Measurements from ENCODE around the gene CD300LG. TPM values are rescaled to one million over a fixed set of nuclear protein-coding genes. Genes with fewer than 3 reads are reported as not detected.
A peak's percentile ranks its signal among the peaks of the same experiment; 100 is the strongest.

The CD300LG gene
- total and polyA plus RNA-seq, 2 experiments from 2014 or later, result not detected

DNA sequence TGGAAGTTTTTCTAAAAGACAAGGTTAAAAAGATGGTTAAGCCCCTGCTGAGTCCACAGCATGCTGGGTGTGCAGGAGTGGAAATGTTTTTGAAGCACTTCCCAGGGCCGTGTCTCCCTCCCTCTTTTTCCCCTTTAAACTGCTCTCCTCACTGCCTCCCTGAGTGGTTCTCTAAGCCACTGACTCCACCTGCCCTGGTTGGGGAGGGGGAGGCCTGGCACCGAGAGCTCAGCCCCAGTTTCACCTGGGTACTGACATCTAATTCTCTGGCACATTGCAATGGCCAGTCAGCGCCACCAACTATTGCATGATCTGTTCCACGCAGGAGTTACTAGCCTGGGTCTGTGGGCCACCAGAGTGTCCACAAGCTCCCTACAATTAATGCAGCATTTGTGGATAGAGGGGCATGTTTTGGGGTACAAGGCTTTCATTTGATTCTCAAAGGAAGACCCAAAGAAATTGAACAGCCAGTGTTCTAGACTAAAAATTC is 36.7 kb upstream of the CD300LG start:
- Mint-ChIP-seq H3K4me1 (peaks cover 20% of the 10 kb centered on the region), H3K36me3 (ENCODE audit: low read depth) (peaks cover 8% of the 10 kb centered on the region; the same call in 2 of the 3 replicates), H3K27ac (no peak overlapping the region), H3K9me3 (no peaks in the 10 kb centered on the region), H3K27me3 (ENCODE audit: insufficient read depth, low read depth, poor library complexity) (peaks cover 4% of the 10 kb centered on the region), H3K4me3 (no peak overlapping the region)
- Histone ChIP-seq H3K4me2 (no peak overlapping the region), H3K9me2 (ENCODE audit: insufficient read depth) (no peaks in the 10 kb centered on the region), H3K27me3 (ENCODE audit: insufficient read depth) (no peaks in the 10 kb centered on the region), H3K36me3 (ENCODE audit: insufficient read depth) (no peaks in the 10 kb centered on the region), H3K79me2 (replicated peaks; ENCODE audit: insufficient read depth) (no peaks in the 10 kb centered on the region), H3K4me3 (no peak overlapping the region), H2AFZ (no peak overlapping the region), H3F3A (replicated peaks; ENCODE audit: low read depth) (no peaks in the 10 kb centered on the region), H3K4me1 (ENCODE audit: insufficient read depth) (no peaks in the 10 kb centered on the region; the same call in 1 of the 2 replicates), H3K27ac (ENCODE audit: low read depth) (no peak overlapping the region), H4K20me1 (replicated peaks; ENCODE audit: insufficient read depth) (no peaks in the 10 kb centered on the region)
- no peak for TF ChIP-seq POLR2AphosphoS5 (IDR thresholded peaks at IDR 0.05; ENCODE audit: low read depth)
- TF ChIP-seq EZH2phosphoT487 (IDR thresholded peaks at IDR 0.05; ENCODE audit: unreplicated experiment), result no peak
- TF ChIP-seq ZNF114 (CRISPR knock-in tag; IDR thresholded peaks at IDR 0.05), result no peak
- TF ChIP-seq, protein P1, sequence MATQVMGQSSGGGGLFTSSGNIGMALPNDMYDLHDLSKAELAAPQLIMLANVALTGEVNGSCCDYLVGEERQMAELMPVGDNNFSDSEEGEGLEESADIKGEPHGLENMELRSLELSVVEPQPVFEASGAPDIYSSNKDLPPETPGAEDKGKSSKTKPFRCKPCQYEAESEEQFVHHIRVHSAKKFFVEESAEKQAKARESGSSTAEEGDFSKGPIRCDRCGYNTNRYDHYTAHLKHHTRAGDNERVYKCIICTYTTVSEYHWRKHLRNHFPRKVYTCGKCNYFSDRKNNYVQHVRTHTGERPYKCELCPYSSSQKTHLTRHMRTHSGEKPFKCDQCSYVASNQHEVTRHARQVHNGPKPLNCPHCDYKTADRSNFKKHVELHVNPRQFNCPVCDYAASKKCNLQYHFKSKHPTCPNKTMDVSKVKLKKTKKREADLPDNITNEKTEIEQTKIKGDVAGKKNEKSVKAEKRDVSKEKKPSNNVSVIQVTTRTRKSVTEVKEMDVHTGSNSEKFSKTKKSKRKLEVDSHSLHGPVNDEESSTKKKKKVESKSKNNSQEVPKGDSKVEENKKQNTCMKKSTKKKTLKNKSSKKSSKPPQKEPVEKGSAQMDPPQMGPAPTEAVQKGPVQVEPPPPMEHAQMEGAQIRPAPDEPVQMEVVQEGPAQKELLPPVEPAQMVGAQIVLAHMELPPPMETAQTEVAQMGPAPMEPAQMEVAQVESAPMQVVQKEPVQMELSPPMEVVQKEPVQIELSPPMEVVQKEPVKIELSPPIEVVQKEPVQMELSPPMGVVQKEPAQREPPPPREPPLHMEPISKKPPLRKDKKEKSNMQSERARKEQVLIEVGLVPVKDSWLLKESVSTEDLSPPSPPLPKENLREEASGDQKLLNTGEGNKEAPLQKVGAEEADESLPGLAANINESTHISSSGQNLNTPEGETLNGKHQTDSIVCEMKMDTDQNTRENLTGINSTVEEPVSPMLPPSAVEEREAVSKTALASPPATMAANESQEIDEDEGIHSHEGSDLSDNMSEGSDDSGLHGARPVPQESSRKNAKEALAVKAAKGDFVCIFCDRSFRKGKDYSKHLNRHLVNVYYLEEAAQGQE (IDR thresholded peaks at IDR 0.05; ENCODE audit: unreplicated experiment), result no peak
- TF ChIP-seq, protein P2, sequence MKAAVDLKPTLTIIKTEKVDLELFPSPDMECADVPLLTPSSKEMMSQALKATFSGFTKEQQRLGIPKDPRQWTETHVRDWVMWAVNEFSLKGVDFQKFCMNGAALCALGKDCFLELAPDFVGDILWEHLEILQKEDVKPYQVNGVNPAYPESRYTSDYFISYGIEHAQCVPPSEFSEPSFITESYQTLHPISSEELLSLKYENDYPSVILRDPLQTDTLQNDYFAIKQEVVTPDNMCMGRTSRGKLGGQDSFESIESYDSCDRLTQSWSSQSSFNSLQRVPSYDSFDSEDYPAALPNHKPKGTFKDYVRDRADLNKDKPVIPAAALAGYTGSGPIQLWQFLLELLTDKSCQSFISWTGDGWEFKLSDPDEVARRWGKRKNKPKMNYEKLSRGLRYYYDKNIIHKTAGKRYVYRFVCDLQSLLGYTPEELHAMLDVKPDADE (IDR thresholded peaks at IDR 0.05), result no peak
- no peak for ATAC-seq
- DNase-seq (ENCODE audit: low spot score), result no peak

DNA sequence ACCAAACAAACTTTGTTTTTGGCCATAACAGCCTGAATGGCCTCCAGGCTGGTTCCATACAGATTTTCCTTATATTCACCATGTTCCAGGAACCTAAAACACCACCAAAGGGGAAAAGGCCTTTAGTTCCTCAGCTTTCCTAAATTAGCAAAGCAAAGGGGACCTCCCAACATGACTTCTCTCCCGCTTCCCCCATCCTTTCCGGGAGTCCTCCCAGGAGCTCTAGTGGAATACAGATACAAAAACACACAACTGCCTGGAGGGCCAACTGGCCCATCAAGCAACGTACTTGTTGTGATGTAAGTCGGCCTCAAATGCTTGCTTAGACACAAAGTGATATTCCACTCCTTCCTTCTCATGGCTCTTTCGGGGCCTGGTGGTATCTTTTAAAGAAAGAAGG is 36.2 kb upstream of the CD300LG start:
- Histone ChIP-seq H3K4me2 (peak overlapping the region; percentile 38; the same call in 1 of the 2 replicates), H3K79me2 (replicated peaks; ENCODE audit: insufficient read depth) (no peaks in the 10 kb centered on the region), H3K27me3 (ENCODE audit: insufficient read depth) (no peaks in the 10 kb centered on the region), H3K9me2 (ENCODE audit: insufficient read depth) (no peaks in the 10 kb centered on the region), H3K4me1 (ENCODE audit: insufficient read depth) (no peaks in the 10 kb centered on the region; the same call in 1 of the 2 replicates), H4K20me1 (replicated peaks; ENCODE audit: insufficient read depth) (no peaks in the 10 kb centered on the region), H2AFZ (no peak overlapping the region), H3K27ac (ENCODE audit: low read depth) (no peak overlapping the region), H3K4me3 (no peak overlapping the region), H3K36me3 (ENCODE audit: insufficient read depth) (no peaks in the 10 kb centered on the region), H3F3A (replicated peaks; ENCODE audit: low read depth) (no peaks in the 10 kb centered on the region)
- Mint-ChIP-seq H3K4me3 (no peak overlapping the region), H3K4me1 (peaks cover 19% of the 10 kb centered on the region), H3K36me3 (ENCODE audit: low read depth) (peaks cover 8% of the 10 kb centered on the region; the same call in 2 of the 3 replicates), H3K9me3 (no peaks in the 10 kb centered on the region), H3K27ac (no peak overlapping the region), H3K27me3 (ENCODE audit: insufficient read depth, low read depth, poor library complexity) (peaks cover 4% of the 10 kb centered on the region)
- no peak for ATAC-seq
- DNase-seq (ENCODE audit: low spot score), result no peak
- TF ChIP-seq EZH2phosphoT487 (IDR thresholded peaks at IDR 0.05; ENCODE audit: unreplicated experiment) (no peak), ZNF331 (CRISPR knock-in tag; IDR thresholded peaks at IDR 0.05; ENCODE audit: low read depth) (no peak), POLR2AphosphoS5 (IDR thresholded peaks at IDR 0.05; ENCODE audit: low read depth) (no peak), CREB1 (CRISPR knock-in tag; IDR thresholded peaks at IDR 0.05; ENCODE audit: low read depth) (no peak)
- TF ChIP-seq, protein P3, sequence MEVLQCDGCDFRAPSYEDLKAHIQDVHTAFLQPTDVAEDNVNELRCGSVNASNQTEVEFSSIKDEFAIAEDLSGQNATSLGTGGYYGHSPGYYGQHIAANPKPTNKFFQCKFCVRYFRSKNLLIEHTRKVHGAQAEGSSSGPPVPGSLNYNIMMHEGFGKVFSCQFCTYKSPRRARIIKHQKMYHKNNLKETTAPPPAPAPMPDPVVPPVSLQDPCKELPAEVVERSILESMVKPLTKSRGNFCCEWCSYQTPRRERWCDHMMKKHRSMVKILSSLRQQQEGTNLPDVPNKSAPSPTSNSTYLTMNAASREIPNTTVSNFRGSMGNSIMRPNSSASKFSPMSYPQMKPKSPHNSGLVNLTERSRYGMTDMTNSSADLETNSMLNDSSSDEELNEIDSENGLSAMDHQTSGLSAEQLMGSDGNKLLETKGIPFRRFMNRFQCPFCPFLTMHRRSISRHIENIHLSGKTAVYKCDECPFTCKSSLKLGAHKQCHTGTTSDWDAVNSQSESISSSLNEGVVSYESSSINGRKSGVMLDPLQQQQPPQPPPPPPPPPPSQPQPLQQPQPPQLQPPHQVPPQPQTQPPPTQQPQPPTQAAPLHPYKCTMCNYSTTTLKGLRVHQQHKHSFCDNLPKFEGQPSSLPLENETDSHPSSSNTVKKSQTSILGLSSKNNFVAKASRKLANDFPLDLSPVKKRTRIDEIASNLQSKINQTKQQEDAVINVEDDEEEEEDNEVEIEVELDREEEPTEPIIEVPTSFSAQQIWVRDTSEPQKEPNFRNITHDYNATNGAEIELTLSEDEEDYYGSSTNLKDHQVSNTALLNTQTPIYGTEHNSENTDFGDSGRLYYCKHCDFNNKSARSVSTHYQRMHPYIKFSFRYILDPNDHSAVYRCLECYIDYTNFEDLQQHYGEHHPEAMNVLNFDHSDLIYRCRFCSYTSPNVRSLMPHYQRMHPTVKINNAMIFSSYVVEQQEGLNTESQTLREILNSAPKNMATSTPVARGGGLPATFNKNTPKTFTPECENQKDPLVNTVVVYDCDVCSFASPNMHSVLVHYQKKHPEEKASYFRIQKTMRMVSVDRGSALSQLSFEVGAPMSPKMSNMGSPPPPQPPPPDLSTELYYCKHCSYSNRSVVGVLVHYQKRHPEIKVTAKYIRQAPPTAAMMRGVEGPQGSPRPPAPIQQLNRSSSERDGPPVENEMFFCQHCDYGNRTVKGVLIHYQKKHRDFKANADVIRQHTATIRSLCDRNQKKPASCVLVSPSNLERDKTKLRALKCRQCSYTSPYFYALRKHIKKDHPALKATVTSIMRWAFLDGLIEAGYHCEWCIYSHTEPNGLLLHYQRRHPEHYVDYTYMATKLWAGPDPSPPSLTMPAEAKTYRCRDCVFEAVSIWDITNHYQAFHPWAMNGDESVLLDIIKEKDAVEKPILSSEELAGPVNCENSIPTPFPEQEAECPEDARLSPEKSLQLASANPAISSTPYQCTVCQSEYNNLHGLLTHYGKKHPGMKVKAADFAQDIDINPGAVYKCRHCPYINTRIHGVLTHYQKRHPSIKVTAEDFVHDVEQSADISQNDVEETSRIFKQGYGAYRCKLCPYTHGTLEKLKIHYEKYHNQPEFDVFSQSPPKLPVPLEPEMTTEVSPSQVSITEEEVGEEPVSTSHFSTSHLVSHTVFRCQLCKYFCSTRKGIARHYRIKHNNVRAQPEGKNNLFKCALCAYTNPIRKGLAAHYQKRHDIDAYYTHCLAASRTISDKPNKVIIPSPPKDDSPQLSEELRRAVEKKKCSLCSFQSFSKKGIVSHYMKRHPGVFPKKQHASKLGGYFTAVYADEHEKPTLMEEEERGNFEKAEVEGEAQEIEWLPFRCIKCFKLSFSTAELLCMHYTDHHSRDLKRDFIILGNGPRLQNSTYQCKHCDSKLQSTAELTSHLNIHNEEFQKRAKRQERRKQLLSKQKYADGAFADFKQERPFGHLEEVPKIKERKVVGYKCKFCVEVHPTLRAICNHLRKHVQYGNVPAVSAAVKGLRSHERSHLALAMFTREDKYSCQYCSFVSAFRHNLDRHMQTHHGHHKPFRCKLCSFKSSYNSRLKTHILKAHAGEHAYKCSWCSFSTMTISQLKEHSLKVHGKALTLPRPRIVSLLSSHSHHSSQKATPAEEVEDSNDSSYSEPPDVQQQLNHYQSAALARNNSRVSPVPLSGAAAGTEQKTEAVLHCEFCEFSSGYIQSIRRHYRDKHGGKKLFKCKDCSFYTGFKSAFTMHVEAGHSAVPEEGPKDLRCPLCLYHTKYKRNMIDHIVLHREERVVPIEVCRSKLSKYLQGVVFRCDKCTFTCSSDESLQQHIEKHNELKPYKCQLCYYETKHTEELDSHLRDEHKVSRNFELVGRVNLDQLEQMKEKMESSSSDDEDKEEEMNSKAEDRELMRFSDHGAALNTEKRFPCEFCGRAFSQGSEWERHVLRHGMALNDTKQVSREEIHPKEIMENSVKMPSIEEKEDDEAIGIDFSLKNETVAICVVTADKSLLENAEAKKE (CRISPR knock-in tag; IDR thresholded peaks at IDR 0.05), result no peak
- TF ChIP-seq, protein P4, sequence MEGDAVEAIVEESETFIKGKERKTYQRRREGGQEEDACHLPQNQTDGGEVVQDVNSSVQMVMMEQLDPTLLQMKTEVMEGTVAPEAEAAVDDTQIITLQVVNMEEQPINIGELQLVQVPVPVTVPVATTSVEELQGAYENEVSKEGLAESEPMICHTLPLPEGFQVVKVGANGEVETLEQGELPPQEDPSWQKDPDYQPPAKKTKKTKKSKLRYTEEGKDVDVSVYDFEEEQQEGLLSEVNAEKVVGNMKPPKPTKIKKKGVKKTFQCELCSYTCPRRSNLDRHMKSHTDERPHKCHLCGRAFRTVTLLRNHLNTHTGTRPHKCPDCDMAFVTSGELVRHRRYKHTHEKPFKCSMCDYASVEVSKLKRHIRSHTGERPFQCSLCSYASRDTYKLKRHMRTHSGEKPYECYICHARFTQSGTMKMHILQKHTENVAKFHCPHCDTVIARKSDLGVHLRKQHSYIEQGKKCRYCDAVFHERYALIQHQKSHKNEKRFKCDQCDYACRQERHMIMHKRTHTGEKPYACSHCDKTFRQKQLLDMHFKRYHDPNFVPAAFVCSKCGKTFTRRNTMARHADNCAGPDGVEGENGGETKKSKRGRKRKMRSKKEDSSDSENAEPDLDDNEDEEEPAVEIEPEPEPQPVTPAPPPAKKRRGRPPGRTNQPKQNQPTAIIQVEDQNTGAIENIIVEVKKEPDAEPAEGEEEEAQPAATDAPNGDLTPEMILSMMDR (conservative IDR thresholded peaks at IDR 0.05; ENCODE audit: low read depth in 2 of 2), result no peak

All from GM23338 (cell line).